HFF-Myc (cell line): Measurements from ENCODE around the gene VEGFA.
"Not testable (repeated sequence)": the region's sequence is repeated elsewhere in the genome, so short reads cannot be mapped to it uniquely, and the experiment has no call there.

ENCODE experiments used
- DNase-seq: peaks from one replicate; pipeline ENCODE4 v3.0.0-alpha.2; 2011; ENCODE audit warnings: low read depth; ENCODE audit errors: extremely low read depth
- H3K4me3 ChIP-seq: replicated peaks from 2 replicates; pipeline ENCODE4 v1.5.1; 2011; ENCODE audit warnings: low read depth, mild to moderate bottlenecking, control low read depth, low read length
- CTCF ChIP-seq: IDR thresholded peaks from 2 replicates; pipeline ENCODE4 v1.5.1; 2012; ENCODE audit warnings: mild to moderate bottlenecking, low read depth, low read length, control low read depth; ENCODE audit errors: missing control alignments

VEGFA gene

GRCh38 chr6:43814111-43814510, 44.1 kb downstream of the VEGFA start:
- TF ChIP-seq CTCF: no peak
- DNase-seq: no peak
- no peak overlapping the region for H3K4me3 ChIP-seq

- TF ChIP-seq CTCF: no peak
- H3K4me3 ChIP-seq: no peak overlapping the region
- no peak for DNase-seq
Observed at GRCh38 chr6:43814865-43815264, 44.9 kb downstream of the VEGFA start.

GRCh38 chr6:43817192-43817591, 47.2 kb downstream of the VEGFA start:
- H3K4me3 ChIP-seq: no peak overlapping the region
- TF ChIP-seq CTCF: peak; percentile 40
- no peak for DNase-seq

- DNase-seq, H3K4me3 ChIP-seq: not testable (repeated sequence)
Observed at GRCh38 chr6:43818973-43819372, 49.0 kb downstream of the VEGFA start.

- TF ChIP-seq CTCF: no peak
- no peak for DNase-seq
- no peak overlapping the region for H3K4me3 ChIP-seq
Observed at GRCh38 chr6:43819958-43820357, 49.9 kb downstream of the VEGFA start.

GRCh38 chr6:43820486-43820885, 50.5 kb downstream of the VEGFA start:
- no peak for TF ChIP-seq CTCF
- DNase-seq: no peak

GRCh38 chr6:43821101-43821886, 51.3 kb downstream of the VEGFA start:
- TF ChIP-seq CTCF: no peak
- H3K4me3 ChIP-seq: no peak overlapping the region
- no peak for DNase-seq

More at GRCh38 chr6:43820486-43820885, 50.5 kb downstream of the VEGFA start:
- H3K4me3 ChIP-seq: no peak overlapping the region
